Measurements from ENCODE around the gene CEP164. TPM values are rescaled to one million over a fixed set of nuclear protein-coding genes. Genes with fewer than 3 reads are reported as not detected.

Gene CEP164
- total RNA-seq, 1 donor from 2014 or later: 25.2 TPM

- Histone ChIP-seq H3K27me3 (no peaks in the 10 kb centered on the region), H3K9me3 (no peaks in the 10 kb centered on the region), H3K27ac (no peak overlapping the region), H3K4me3 (no peak overlapping the region), H3K36me3 (no peaks in the 10 kb centered on the region), H3K4me1 (no peaks in the 10 kb centered on the region)
- ATAC-seq (no peak), DNase-seq (peak; percentile 60)
- intact Hi-C loops (cut with DNase I): loop anchor here (10.0 kb wide), 1 partner anchor 376 kb away; no protein-coding TSS in a partner anchor
- TF ChIP-seq CTCF (IDR thresholded peaks at IDR 0.05): no peak
These were observed 100.7 kb downstream of the CEP164 start for GRCh38 chr11:117428186-117428855.

DNA sequence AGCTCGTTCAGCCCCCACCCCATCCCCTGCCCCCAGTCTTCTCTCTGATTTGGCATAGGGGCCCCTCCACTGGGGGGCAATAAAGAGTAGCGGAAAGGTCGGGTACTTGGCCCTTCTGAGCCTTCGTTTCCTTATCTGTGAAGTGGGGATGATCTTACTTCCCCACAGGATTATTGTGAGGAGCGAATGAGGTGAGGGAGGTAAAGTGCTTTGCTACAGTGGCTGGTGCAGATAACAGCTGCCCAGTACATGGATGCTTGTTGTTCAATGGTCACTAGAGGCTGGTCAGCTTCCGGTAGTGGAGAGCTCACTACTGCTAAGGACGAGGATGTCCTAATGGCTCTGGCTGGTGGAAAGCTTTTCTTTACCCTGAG lies 101.2 kb downstream of the CEP164 start:
- no peaks in the 10 kb centered on the region for H3K4me1 ChIP-seq
- no peak for DNase-seq
- H3K36me3 ChIP-seq: no peaks in the 10 kb centered on the region
- intact Hi-C loops (cut with DNase I): loop anchor here (10.0 kb wide), 1 partner anchor 376 kb away; no protein-coding TSS in a partner anchor
- no peak for TF ChIP-seq CTCF (IDR thresholded peaks at IDR 0.05)
- H3K9me3 ChIP-seq: no peaks in the 10 kb centered on the region
- H3K27me3 ChIP-seq: no peaks in the 10 kb centered on the region
- H3K4me3 ChIP-seq: no peak overlapping the region
- no peak overlapping the region for H3K27ac ChIP-seq
- no peak for ATAC-seq

- no peaks in the 10 kb centered on the region for H3K27me3 ChIP-seq
- no peak for ATAC-seq
- H3K4me3 ChIP-seq: no peak overlapping the region
- no peaks in the 10 kb centered on the region for H3K4me1 ChIP-seq
- H3K27ac ChIP-seq: no peak overlapping the region
- intact Hi-C loops (cut with DNase I): no loop called here
- TF ChIP-seq CTCF (IDR thresholded peaks at IDR 0.05): no peak
- peak; percentile 38 for DNase-seq
- no peaks in the 10 kb centered on the region for H3K36me3 ChIP-seq
- no peaks in the 10 kb centered on the region for H3K9me3 ChIP-seq
These were observed 102.8 kb downstream of the CEP164 start for GRCh38 chr11:117430293-117430955.

GRCh38 chr11:117431436-117431835 lies 103.8 kb downstream of the CEP164 start:
- intact Hi-C loops (cut with DNase I): no loop called here
- no peak for DNase-seq
- no peak for TF ChIP-seq CTCF (IDR thresholded peaks at IDR 0.05)

GRCh38 chr11:117433717-117434116 lies 106.1 kb downstream of the CEP164 start:
- Histone ChIP-seq H3K36me3 (no peaks in the 10 kb centered on the region), H3K4me1 (no peaks in the 10 kb centered on the region), H3K4me3 (no peak overlapping the region), H3K9me3 (no peaks in the 10 kb centered on the region), H3K27me3 (no peaks in the 10 kb centered on the region), H3K27ac (no peak overlapping the region)
- ATAC-seq (no peak), DNase-seq (no peak)
- no peak for TF ChIP-seq CTCF (IDR thresholded peaks at IDR 0.05)
- intact Hi-C loops (cut with DNase I): no loop called here

More at GRCh38 chr11:117431436-117431835, 103.8 kb downstream of the CEP164 start:
- H3K9me3 ChIP-seq: no peaks in the 10 kb centered on the region
- H3K4me1 ChIP-seq: no peaks in the 10 kb centered on the region
- no peaks in the 10 kb centered on the region for H3K36me3 ChIP-seq
- H3K4me3 ChIP-seq: no peak overlapping the region
- ATAC-seq: no peak
- no peaks in the 10 kb centered on the region for H3K27me3 ChIP-seq
- H3K27ac ChIP-seq: no peak overlapping the region
